H1 (cell line): Measurements from ENCODE around the gene CRB2. TPM values are rescaled to one million over a fixed set of nuclear protein-coding genes. Genes with fewer than 3 reads are reported as not detected.

Source experiments
- BCL11A ChIP-seq, 2 experiments: IDR thresholded peaks; one replicate each; pipeline ENCODE4 v1.6.1; 2011; ENCODE audit warnings: low read depth in 2 of 2, low read length in 2 of 2, mild to moderate bottlenecking in 2 of 2
- CEBPB ChIP-seq: IDR thresholded peaks from 2 replicates; pipeline ENCODE4 v1.6.1; 2012; ENCODE audit warnings: low read depth, low read length
- EGR1 ChIP-seq: IDR thresholded peaks from 2 replicates; pipeline ENCODE4 v1.6.1; 2011; ENCODE audit warnings: low read depth, low read length, borderline replicate concordance
- GTF2F1 ChIP-seq: IDR thresholded peaks from 2 replicates; pipeline ENCODE4 v1.6.1; 2012; ENCODE audit warnings: low read depth, low read length, improper control_type of control experiment, borderline replicate concordance
- MAFK ChIP-seq: IDR thresholded peaks from 2 replicates; pipeline ENCODE4 v1.6.1; 2012; ENCODE audit warnings: low read depth, mild to moderate bottlenecking, improper control_type of control experiment, low read length
- POLR2A ChIP-seq, 2 experiments: IDR thresholded peaks; 1 replicate in 1 of 2; 2 replicates in 1 of 2; pipeline ENCODE4 v1.6.1; 2011; ENCODE audit warnings: low read depth in 2 of 2, low read length in 2 of 2, mild to moderate bottlenecking in 2 of 2; ENCODE audit errors: control extremely low read depth in 1 of 2
- RFX5 ChIP-seq: IDR thresholded peaks from 2 replicates; pipeline ENCODE4 v1.6.1; 2011; ENCODE audit warnings: low read depth, low read length, improper control_type of control experiment, borderline replicate concordance
- SIRT6 ChIP-seq: IDR thresholded peaks from one replicate; pipeline ENCODE4 v1.7.1; 2012; ENCODE audit warnings: low read length, inconsistent platforms
- SP2 ChIP-seq: IDR thresholded peaks from 2 replicates; pipeline ENCODE4 v1.6.1; 2012; ENCODE audit warnings: mild to moderate bottlenecking, low read length, inconsistent platforms
- SP4 ChIP-seq: IDR thresholded peaks from 2 replicates; pipeline ENCODE4 v1.6.1; 2012; ENCODE audit warnings: low read length, inconsistent platforms
- TEAD4 ChIP-seq: IDR thresholded peaks from 2 replicates; pipeline ENCODE4 v1.6.1; 2012; ENCODE audit warnings: low read depth, low read length, inconsistent platforms, mixed read lengths
- polyA plus RNA-seq, 7 experiments: library from polyadenylated mRNA; depleted of rRNA in 3 of 7; stranded (reverse) in 5 of 7; unstranded in 2 of 7; fragments of >200 nt in 5 of 7; fragments of 200-250 nt in 2 of 7; gene quantifications; 1 replicate in 5 of 7; 2 replicates in 1 of 7; 4 replicates in 1 of 7; pipeline versions ENCODE4 v1.2.1 to v1.2.3, GENCODE V29; 2011 to 2013; ENCODE audit warnings: missing spikeins in 2 of 7, mixed read lengths in 2 of 7
- total RNA-seq: library from RNA; stranded (reverse); fragmentation: NEBNext Ultra II Directional; extraction: Animal tissue kit (Norgen Biotek cat#: 25700); gene quantifications from 2 replicates; pipeline ENCODE4 v1.2.1, GENCODE V29; 2021
- TF ChIP-seq, protein P1 (sequence below): fragments of 300-600 bp; sonication (generic); IDR thresholded peaks from 2 replicates; pipeline ENCODE4 v1.7.1; 2012; ENCODE audit warnings: low read length, moderate library complexity, mild to moderate bottlenecking, inconsistent platforms; ENCODE audit not compliant: insufficient replicate concordance
- TF ChIP-seq, protein P2 (sequence below): IDR thresholded peaks from 2 replicates; pipeline ENCODE4 v1.6.1; 2011; ENCODE audit warnings: low read length, improper control_type of control experiment

Gene CRB2
- total and polyA plus RNA-seq, 2 of the 8 experiments (the other 6 are each of a cell fraction or from before 2014, with no cell fraction given), result 4.0 to 8.4 TPM

DNA sequence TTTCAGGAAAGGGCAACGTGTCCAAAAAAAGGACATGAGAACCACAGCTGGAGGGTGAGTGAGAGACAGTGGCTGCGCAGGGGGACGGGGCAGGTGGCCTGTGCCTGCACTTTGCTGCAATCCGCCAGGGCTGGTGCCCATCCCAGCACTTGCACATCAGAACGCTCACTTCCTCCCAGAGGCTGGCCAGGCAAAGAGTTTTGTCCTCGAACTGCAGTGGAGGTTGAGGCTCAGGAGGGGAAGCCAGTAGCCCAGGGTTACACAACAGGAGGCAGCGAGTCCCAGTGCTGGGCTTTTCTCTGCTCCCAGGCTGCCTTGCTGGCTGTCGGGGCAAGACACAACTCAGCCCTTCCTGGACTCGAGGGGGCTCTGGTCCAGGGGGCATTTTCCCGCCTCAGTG is 33.1 kb downstream of the CRB2 start (continued):
- TF ChIP-seq, protein P1, sequence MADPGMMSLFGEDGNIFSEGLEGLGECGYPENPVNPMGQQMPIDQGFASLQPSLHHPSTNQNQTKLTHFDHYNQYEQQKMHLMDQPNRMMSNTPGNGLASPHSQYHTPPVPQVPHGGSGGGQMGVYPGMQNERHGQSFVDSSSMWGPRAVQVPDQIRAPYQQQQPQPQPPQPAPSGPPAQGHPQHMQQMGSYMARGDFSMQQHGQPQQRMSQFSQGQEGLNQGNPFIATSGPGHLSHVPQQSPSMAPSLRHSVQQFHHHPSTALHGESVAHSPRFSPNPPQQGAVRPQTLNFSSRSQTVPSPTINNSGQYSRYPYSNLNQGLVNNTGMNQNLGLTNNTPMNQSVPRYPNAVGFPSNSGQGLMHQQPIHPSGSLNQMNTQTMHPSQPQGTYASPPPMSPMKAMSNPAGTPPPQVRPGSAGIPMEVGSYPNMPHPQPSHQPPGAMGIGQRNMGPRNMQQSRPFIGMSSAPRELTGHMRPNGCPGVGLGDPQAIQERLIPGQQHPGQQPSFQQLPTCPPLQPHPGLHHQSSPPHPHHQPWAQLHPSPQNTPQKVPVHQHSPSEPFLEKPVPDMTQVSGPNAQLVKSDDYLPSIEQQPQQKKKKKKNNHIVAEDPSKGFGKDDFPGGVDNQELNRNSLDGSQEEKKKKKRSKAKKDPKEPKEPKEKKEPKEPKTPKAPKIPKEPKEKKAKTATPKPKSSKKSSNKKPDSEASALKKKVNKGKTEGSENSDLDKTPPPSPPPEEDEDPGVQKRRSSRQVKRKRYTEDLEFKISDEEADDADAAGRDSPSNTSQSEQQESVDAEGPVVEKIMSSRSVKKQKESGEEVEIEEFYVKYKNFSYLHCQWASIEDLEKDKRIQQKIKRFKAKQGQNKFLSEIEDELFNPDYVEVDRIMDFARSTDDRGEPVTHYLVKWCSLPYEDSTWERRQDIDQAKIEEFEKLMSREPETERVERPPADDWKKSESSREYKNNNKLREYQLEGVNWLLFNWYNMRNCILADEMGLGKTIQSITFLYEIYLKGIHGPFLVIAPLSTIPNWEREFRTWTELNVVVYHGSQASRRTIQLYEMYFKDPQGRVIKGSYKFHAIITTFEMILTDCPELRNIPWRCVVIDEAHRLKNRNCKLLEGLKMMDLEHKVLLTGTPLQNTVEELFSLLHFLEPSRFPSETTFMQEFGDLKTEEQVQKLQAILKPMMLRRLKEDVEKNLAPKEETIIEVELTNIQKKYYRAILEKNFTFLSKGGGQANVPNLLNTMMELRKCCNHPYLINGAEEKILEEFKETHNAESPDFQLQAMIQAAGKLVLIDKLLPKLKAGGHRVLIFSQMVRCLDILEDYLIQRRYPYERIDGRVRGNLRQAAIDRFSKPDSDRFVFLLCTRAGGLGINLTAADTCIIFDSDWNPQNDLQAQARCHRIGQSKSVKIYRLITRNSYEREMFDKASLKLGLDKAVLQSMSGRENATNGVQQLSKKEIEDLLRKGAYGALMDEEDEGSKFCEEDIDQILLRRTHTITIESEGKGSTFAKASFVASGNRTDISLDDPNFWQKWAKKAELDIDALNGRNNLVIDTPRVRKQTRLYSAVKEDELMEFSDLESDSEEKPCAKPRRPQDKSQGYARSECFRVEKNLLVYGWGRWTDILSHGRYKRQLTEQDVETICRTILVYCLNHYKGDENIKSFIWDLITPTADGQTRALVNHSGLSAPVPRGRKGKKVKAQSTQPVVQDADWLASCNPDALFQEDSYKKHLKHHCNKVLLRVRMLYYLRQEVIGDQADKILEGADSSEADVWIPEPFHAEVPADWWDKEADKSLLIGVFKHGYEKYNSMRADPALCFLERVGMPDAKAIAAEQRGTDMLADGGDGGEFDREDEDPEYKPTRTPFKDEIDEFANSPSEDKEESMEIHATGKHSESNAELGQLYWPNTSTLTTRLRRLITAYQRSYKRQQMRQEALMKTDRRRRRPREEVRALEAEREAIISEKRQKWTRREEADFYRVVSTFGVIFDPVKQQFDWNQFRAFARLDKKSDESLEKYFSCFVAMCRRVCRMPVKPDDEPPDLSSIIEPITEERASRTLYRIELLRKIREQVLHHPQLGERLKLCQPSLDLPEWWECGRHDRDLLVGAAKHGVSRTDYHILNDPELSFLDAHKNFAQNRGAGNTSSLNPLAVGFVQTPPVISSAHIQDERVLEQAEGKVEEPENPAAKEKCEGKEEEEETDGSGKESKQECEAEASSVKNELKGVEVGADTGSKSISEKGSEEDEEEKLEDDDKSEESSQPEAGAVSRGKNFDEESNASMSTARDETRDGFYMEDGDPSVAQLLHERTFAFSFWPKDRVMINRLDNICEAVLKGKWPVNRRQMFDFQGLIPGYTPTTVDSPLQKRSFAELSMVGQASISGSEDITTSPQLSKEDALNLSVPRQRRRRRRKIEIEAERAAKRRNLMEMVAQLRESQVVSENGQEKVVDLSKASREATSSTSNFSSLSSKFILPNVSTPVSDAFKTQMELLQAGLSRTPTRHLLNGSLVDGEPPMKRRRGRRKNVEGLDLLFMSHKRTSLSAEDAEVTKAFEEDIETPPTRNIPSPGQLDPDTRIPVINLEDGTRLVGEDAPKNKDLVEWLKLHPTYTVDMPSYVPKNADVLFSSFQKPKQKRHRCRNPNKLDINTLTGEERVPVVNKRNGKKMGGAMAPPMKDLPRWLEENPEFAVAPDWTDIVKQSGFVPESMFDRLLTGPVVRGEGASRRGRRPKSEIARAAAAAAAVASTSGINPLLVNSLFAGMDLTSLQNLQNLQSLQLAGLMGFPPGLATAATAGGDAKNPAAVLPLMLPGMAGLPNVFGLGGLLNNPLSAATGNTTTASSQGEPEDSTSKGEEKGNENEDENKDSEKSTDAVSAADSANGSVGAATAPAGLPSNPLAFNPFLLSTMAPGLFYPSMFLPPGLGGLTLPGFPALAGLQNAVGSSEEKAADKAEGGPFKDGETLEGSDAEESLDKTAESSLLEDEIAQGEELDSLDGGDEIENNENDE, result no peak
- TF ChIP-seq SP4 (no peak), CEBPB (no peak), TEAD4 (no peak), BCL11A (IDR thresholded peaks at IDR 0.05; ENCODE audit: low read depth in 2 of 2, low read length in 2 of 2) (no peak), POLR2A (IDR thresholded peaks at IDR 0.05; ENCODE audit: control extremely low read depth in 1 of 2, low read depth in 2 of 2, low read length in 2 of 2) (no peak), SIRT6 (no peak), SP2 (no peak), MAFK (no peak), EGR1 (no peak), GTF2F1 (no peak), RFX5 (no peak)
- TF ChIP-seq, protein P2, sequence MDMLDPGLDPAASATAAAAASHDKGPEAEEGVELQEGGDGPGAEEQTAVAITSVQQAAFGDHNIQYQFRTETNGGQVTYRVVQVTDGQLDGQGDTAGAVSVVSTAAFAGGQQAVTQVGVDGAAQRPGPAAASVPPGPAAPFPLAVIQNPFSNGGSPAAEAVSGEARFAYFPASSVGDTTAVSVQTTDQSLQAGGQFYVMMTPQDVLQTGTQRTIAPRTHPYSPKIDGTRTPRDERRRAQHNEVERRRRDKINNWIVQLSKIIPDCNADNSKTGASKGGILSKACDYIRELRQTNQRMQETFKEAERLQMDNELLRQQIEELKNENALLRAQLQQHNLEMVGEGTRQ, result no peak
